Karpas-422 (cell line): ENCODE measurements around the gene FAM98C. TPM values are rescaled to one million over a fixed set of nuclear protein-coding genes. Genes with fewer than 3 reads are reported as not detected.

Experiments
- DNase-seq: peaks from one replicate; pipeline ENCODE4 v3.0.0-alpha.2; 2015
- H2AFZ ChIP-seq: fragments of 200-600 bp; sonication (generic); 2 replicates; pipeline ENCODE4 v1.6.1; 2014; ENCODE audit warnings: antibody characterized with exemption, low read length, mixed read lengths
- H3K27ac ChIP-seq: fragments of 200-600 bp; sonication (generic); 2 replicates; pipeline ENCODE4 v1.5.1; 2014; ENCODE audit warnings: mild to moderate bottlenecking, low read length, moderate library complexity
- H3K27me3 ChIP-seq: fragments of 200-600 bp; sonication (generic); 2 replicates; pipeline ENCODE4 v1.6.1; 2014; ENCODE audit warnings: low read length, mixed read lengths
- H3K36me3 ChIP-seq: fragments of 200-600 bp; sonication (generic); 2 replicates; pipeline ENCODE4 v1.6.1; 2014; ENCODE audit warnings: low read length, mixed read lengths; ENCODE audit not compliant: insufficient read depth
- H3K4me1 ChIP-seq: fragments of 200-600 bp; sonication (generic); 2 replicates; pipeline ENCODE4 v1.6.1; 2014; ENCODE audit warnings: mild to moderate bottlenecking, low read length, mixed read lengths
- H3K4me2 ChIP-seq: fragments of 200-600 bp; sonication (generic); 2 replicates; pipeline ENCODE4 v1.6.1; 2014; ENCODE audit warnings: low read length, low read depth, mild to moderate bottlenecking; ENCODE audit not compliant: poor library complexity, severe bottlenecking
- H3K4me3 ChIP-seq: fragments of 200-600 bp; sonication (generic); 2 replicates; pipeline ENCODE4 v1.5.1; 2014; ENCODE audit warnings: mild to moderate bottlenecking, antibody characterized with exemption, low read length, mixed read lengths
- H3K79me2 ChIP-seq: fragments of 200-600 bp; sonication (generic); 2 replicates; pipeline ENCODE4 v1.6.1; 2014; ENCODE audit warnings: mild to moderate bottlenecking, low read length, mixed read lengths
- H3K9ac ChIP-seq: fragments of 200-600 bp; sonication (generic); 2 replicates; pipeline ENCODE4 v1.6.0; 2014; ENCODE audit warnings: low read length
- H3K9me2 ChIP-seq: fragments of 200-600 bp; sonication (generic), shearing (Covaris generic); replicated peaks from 2 replicates; pipeline ENCODE4 v1.6.0; 2014; ENCODE audit warnings: mild to moderate bottlenecking, low read length, moderate library complexity; ENCODE audit not compliant: insufficient read depth
- H3K9me3 ChIP-seq: fragments of 300-700, 200-600 bp; sonication (generic); 2 replicates; pipeline ENCODE4 v1.6.1; 2014; ENCODE audit warnings: low read length, mixed read lengths
- H4K20me1 ChIP-seq: fragments of 200-600 bp; sonication (generic); 2 replicates; pipeline ENCODE4 v1.6.1; 2014; ENCODE audit warnings: mild to moderate bottlenecking, antibody characterized with exemption, low read length, low read depth; ENCODE audit not compliant: insufficient read depth
- total RNA-seq: library from RNA; depleted of rRNA; stranded (reverse); fragments of >200 nt; shearing (Covaris generic); gene quantifications from 2 replicates; pipeline ENCODE4 v1.2.3, GENCODE V29; 2014; ENCODE audit warnings: low replicate concordance

FAM98C gene
- total RNA-seq, 1 experiment from 2014 or later, result 21.4 TPM

DNA sequence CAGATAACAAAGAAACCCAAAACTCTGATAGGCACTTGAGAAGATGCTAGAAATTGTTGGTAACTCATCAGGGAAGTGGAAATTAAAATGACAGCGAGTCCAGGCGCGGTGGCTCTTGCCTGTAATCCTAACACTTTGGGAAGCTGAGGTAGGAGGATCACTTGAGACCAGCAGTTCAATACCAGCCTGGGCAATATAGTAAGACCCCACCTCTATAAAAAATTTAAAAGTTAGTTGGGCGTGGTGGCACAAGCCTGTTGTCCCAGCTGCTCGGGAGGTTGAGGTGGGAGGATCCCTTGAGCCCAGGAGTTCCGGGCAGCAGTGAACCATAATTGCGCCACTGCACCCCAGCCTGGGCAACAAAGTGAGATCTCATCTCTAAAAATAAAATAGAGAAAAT lies 28.0 kb downstream of the FAM98C start:
- Histone ChIP-seq H3K4me3 (no peak overlapping the region), H3K27ac (no peak overlapping the region), H3K4me2 (no peak overlapping the region), H4K20me1 (no peaks in the 10 kb centered on the region), H3K9me2 (no peaks in the 10 kb centered on the region), H3K79me2 (no peaks in the 10 kb centered on the region), H2AFZ (no peak overlapping the region), H3K9ac (no peak overlapping the region), H3K9me3 (no peaks in the 10 kb centered on the region), H3K36me3 (no peaks in the 10 kb centered on the region), H3K4me1 (no peaks in the 10 kb centered on the region), H3K27me3 (no peaks in the 10 kb centered on the region)
- no peak for DNase-seq

DNA sequence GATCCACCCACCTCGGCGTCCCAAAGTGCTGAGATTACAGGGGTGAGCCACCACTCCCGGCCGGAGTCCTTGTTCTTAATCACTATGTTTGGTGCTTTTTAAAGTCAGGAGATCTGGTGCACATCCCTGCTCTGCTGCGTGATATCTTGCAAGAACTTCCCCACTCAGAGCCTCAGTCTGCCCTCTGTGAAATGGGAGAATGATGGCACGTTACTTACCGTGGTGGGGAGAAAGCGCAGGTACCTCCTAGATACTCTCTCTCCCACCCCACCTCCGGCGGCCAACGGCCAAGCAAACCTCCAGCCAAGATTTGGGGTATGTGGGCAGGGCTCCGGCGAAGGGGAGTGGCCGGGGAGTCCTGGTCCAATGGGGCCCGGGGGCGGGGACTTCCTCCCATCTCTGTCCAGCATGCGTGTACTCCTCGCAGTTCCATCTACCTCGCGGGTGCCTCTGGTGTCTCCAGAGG lies 30.4 kb downstream of the FAM98C start, which contains the start of gene RYR1:
Gene RYR1, plus strand, starts transcription at position 424 of the 466 bp plus-strand sequence. CDS start 139 bp downstream, outside the sequence.
- no peaks in the 10 kb centered on the region for H3K9me3 ChIP-seq
- H3K36me3 ChIP-seq, result no peaks in the 10 kb centered on the region
- no peaks in the 10 kb centered on the region for H3K4me1 ChIP-seq
- H4K20me1 ChIP-seq, result no peaks in the 10 kb centered on the region
- peak; percentile 79 for DNase-seq
- H3K4me2 ChIP-seq, result no peak within 1 kb of the TSS
- no peaks in the 10 kb centered on the region for H3K27me3 ChIP-seq
- no peak within 1 kb of the TSS for H2AFZ ChIP-seq
- no peak within 1 kb of the TSS for H3K4me3 ChIP-seq
- H3K27ac ChIP-seq, result no peak within 1 kb of the TSS
- no peaks in the 10 kb centered on the region for H3K79me2 ChIP-seq
- no peaks in the 10 kb centered on the region for H3K9me2 ChIP-seq
- no peak within 1 kb of the TSS for H3K9ac ChIP-seq

DNA sequence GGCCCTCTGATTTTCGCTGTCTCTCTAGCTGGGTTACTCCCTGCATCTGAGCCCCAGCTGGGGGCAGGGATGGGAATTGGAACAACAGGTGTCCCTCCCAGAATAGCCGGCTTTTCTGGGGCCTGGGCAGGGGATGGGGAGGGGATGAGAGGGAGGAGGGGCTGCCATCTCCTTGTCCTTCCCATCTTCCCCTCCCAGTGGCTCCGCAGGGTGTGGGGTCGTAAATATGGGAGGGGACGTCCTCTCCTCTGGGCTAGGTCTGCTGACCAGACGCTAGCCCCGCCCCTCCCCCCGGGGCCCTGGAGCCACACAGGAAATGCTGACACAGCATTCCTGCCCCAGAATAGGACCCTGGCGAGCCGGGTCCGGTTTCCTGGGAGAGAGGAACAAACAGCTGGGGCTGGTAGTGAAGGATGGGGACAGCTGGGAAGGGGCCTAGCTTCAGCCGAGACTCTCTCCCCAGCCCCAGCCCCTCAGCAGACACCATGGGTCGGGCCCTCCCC lies 31.7 kb downstream of the FAM98C start:
- Histone ChIP-seq H3K9me2 (no peaks in the 10 kb centered on the region), H3K9me3 (no peaks in the 10 kb centered on the region), H2AFZ (no peak overlapping the region), H3K27ac (no peak overlapping the region), H3K9ac (no peak overlapping the region), H3K4me2 (no peak overlapping the region), H3K36me3 (no peaks in the 10 kb centered on the region), H3K4me1 (no peaks in the 10 kb centered on the region), H3K27me3 (no peaks in the 10 kb centered on the region), H4K20me1 (no peaks in the 10 kb centered on the region), H3K4me3 (no peak overlapping the region), H3K79me2 (no peaks in the 10 kb centered on the region)
- no peak for DNase-seq

DNA sequence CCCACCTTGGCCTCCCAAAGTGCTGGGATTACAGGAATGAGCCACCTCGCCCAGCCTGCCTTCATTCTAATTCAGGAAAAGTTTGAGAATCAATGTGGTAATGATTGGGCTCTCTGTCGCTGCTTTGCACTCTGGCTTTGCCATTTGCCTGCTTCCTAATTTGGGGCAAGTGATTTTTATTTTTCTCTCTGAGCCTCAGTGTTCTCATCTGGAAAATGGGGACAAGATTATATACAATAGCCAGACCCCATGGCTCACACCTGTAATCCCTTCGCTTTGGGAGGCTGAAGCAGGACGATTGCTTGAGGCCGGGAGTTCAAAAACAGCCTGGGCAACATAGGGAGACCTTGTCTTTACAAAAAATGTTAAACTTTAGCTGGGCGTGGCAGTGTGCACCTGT lies 34.4 kb downstream of the FAM98C start:
- Histone ChIP-seq H3K27me3 (no peaks in the 10 kb centered on the region), H3K9ac (no peak overlapping the region), H4K20me1 (no peaks in the 10 kb centered on the region), H3K27ac (no peak overlapping the region), H3K4me2 (no peak overlapping the region), H3K36me3 (no peaks in the 10 kb centered on the region), H3K4me1 (no peaks in the 10 kb centered on the region), H3K9me2 (no peaks in the 10 kb centered on the region), H3K4me3 (no peak overlapping the region), H3K79me2 (no peaks in the 10 kb centered on the region), H2AFZ (no peak overlapping the region), H3K9me3 (no peaks in the 10 kb centered on the region)
- DNase-seq, result no peak

DNA sequence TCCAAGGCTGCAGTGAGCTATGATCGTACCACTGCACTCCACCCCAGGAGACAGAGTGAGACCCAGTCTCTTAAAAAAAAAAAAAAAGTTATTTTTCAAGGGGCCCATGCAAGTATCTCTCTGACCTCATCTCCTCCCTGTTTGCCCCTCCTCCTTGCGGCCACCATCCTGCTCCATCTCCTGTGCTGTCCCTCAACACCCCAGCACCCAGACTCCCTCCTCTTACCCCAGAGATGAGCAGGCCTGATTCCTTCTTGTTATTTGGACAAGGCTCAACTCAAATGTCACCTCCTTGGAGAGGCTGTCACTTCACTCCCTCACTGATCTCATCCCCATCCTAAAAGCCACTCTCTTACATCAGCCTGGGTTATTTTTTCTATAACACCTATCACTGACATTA lies 35.0 kb downstream of the FAM98C start:
- no peaks in the 10 kb centered on the region for H3K79me2 ChIP-seq
- no peaks in the 10 kb centered on the region for H3K36me3 ChIP-seq
- no peaks in the 10 kb centered on the region for H3K27me3 ChIP-seq
- H4K20me1 ChIP-seq, result no peaks in the 10 kb centered on the region
- H2AFZ ChIP-seq, result no peak overlapping the region
- H3K4me3 ChIP-seq, result no peak overlapping the region
- H3K27ac ChIP-seq, result no peak overlapping the region
- no peaks in the 10 kb centered on the region for H3K9me2 ChIP-seq
- H3K9ac ChIP-seq, result no peak overlapping the region
- no peak overlapping the region for H3K4me2 ChIP-seq
- H3K4me1 ChIP-seq, result no peaks in the 10 kb centered on the region
- no peaks in the 10 kb centered on the region for H3K9me3 ChIP-seq
- DNase-seq, result no peak

DNA sequence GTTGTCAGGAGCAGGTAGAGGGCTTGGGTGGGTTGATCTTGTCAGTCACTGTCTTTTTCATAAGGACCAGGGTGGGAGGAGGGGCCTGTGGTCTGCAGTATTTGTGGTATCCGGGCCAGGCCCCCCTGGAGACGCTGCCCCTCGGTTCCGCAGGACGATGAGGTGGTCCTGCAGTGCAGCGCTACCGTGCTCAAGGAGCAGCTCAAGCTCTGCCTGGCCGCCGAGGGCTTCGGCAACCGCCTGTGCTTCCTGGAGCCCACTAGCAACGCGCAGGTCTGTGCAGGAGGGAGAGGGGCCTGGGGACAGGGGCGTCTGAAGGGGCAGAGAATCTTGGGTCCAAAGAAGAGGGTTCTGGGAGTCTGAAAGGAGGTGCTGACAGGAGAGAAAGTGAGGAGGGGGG lies 37.7 kb downstream of the FAM98C start:
- Histone ChIP-seq H3K9ac (no peak overlapping the region), H3K9me3 (no peaks in the 10 kb centered on the region), H3K4me3 (no peak overlapping the region), H3K27me3 (no peaks in the 10 kb centered on the region), H3K36me3 (no peaks in the 10 kb centered on the region), H3K27ac (no peak overlapping the region), H2AFZ (no peak overlapping the region), H3K9me2 (no peaks in the 10 kb centered on the region), H3K4me1 (no peaks in the 10 kb centered on the region), H3K79me2 (no peaks in the 10 kb centered on the region), H3K4me2 (no peak overlapping the region), H4K20me1 (no peaks in the 10 kb centered on the region)
- DNase-seq, result no peak

DNA sequence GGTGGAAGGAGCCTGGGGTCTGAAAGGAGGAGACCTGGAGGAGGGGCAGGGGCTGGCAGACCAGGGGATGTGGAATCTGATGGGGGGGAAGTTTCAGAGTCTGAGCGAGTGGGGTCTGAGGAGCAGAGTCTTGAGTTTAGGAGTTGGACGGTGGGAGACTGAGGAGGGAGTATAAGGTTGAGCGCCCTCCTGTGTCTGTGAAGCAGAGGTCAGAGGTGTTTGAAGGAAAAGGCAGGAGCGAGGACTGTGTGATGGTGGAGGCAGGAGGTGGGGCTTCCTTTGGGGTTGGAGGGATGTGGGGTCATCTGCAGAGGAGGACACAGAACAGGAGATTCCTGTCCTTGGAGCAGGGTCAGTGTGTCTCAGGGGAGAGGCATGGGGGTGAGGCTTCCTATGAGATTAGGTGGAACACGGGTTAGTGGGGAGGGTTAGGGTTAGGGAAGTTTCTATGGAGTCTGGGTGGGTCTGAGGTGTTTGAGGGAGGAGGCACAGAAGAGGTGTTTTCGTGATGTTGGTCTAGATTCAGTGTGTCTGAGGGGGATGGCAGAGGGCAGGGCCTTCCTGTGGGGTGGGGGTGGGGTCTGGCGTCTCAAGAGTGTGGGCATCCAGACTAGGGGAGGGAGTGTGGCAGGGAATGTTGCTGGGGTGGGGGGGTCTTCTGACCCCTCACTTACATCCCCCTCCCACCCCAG lies 38.9 kb downstream of the FAM98C start:
- Histone ChIP-seq H3K4me1 (no peaks in the 10 kb centered on the region), H3K27me3 (no peaks in the 10 kb centered on the region), H3K4me3 (no peak overlapping the region), H3K4me2 (no peak overlapping the region), H2AFZ (no peak overlapping the region), H3K36me3 (no peaks in the 10 kb centered on the region), H3K9me2 (no peaks in the 10 kb centered on the region), H4K20me1 (no peaks in the 10 kb centered on the region), H3K9ac (no peak overlapping the region), H3K27ac (no peak overlapping the region), H3K79me2 (no peaks in the 10 kb centered on the region), H3K9me3 (no peaks in the 10 kb centered on the region)
- peak; percentile 65 for DNase-seq

DNA sequence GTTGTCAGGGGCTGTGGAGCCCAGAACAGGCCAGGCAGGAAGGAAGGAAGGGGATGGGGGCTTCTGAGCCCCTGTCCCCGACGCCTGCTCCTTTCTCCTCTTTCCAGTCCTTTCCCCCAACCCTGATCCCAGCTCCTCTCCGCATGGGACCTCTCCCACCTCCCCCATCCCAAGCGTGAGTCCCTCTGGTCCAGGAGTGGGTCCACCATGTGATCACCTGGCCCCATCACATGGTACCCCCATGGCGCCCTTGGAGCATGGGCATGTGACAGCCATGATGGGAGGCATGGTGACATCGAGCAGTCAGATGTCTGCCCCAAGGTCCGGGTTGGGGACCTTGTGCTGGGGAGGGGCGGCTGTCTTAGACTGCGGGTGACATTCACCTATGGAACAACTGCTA lies 39.8 kb downstream of the FAM98C start:
- no peaks in the 10 kb centered on the region for H3K9me3 ChIP-seq
- no peak overlapping the region for H3K9ac ChIP-seq
- no peaks in the 10 kb centered on the region for H3K4me1 ChIP-seq
- H3K27ac ChIP-seq, result no peak overlapping the region
- no peaks in the 10 kb centered on the region for H3K9me2 ChIP-seq
- no peak overlapping the region for H2AFZ ChIP-seq
- H3K79me2 ChIP-seq, result no peaks in the 10 kb centered on the region
- no peaks in the 10 kb centered on the region for H3K36me3 ChIP-seq
- DNase-seq, result no peak
- no peak overlapping the region for H3K4me3 ChIP-seq
- H4K20me1 ChIP-seq, result no peaks in the 10 kb centered on the region
- H3K27me3 ChIP-seq, result no peaks in the 10 kb centered on the region
- no peak overlapping the region for H3K4me2 ChIP-seq
